22Rv1 (cell line): ENCODE data around the gene UACA.

ENCODE experiments used
- CTCF ChIP-seq: fragments of 450-650 bp; IDR thresholded peaks from 2 replicates; pipeline ENCODE4 v1.5.1; 2017; ENCODE audit warnings: mild to moderate bottlenecking
- ZFX ChIP-seq: fragments of 450-650 bp; IDR thresholded peaks from 2 replicates; pipeline ENCODE4 v1.6.1; 2017; ENCODE audit warnings: antibody characterized with exemption, borderline replicate concordance

- TF ChIP-seq CTCF (no peak), ZFX (no peak)
Observed at GRCh38 chr15:70723122-70723422, 40.3 kb downstream of the UACA start.
